ENCODE results near the gene KCTD17.

KCTD17 gene

DNA sequence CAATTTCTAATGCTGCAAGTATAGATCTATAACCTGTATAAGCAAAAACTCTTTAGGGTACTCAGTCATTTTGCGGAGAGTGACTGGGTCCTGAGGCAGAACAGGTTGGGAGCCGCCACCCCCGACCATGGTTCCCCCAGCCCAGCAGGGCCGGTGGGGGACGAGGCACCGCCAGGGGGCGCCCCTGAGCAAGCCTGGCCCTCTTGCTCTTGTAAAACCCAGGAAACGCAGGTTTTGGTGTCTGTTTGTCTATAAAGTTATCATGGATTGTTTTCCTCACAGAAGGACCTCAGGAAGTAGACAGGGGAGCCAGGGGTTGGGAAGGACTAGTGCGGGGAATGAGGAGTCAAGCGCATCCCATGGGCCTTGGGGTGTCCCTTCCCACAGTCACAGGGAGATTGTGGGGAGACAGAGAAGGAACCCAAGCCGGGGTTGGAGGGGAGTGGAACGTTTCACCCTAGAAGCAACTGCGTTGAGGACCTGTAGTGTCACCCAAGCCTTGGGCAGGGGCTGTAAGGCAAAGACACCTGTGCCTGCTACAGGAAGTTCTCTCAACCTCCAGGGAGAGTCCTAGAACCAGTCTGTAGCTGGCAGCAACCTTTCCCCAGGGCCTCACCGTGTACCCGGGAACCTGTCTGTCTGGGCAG lies 26.4 kb downstream of the KCTD17 start:
- peak; percentile 80 to 89 for DNase-seq (ENCODE audit: low read depth in 1 of 2, low spot score in 1 of 2)

DNA sequence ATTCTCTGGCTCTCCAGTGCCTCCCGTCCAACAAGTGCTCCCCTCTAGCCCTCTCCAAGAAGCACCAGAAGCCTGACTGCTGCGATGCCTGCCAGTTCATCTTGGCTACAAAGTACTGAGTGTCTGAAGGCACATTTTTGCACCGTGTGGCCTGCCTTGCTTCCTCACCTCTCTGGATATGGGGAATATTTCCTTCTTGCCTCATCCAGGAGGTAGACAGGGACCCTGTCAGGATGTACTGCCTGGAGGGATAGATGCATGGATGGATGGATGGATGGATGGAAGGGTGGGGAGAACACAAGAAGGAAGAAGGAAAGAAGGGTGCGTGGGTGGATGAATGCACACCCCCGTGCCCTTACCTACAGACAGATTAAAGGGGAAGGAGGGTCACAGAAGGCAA lies 27.6 kb downstream of the KCTD17 start:
- DNase-seq (ENCODE audit: low read depth in 1 of 2, low spot score in 1 of 2), result no peak

DNA sequence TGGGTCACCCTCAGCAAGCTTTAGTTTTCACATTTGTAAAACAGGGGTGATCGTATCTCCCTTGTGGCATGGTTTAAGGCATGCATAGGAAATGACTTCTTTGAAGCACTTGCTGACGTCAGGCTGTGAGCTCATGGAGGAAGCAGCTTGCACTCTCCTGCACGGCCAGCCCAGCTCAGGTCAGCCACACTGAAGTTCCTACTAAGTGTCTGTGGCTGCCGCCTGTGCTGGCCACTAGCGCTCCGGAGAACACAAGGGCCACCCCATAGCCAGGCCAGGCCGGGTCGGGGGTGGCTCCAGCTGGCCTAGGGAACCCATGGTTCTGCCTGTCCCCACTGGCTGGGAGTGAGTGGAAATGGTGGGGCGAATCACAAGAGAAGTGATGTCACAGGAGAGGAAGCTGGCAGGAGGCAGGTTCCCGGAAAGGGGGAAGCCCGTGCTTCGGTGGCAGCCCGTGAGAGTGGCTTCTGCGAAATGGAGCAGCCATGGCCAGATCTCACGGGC lies 28.2 kb downstream of the KCTD17 start:
- DNase-seq (ENCODE audit: low read depth in 1 of 2, low spot score in 1 of 2), result peak; percentile 34 to 51

DNA sequence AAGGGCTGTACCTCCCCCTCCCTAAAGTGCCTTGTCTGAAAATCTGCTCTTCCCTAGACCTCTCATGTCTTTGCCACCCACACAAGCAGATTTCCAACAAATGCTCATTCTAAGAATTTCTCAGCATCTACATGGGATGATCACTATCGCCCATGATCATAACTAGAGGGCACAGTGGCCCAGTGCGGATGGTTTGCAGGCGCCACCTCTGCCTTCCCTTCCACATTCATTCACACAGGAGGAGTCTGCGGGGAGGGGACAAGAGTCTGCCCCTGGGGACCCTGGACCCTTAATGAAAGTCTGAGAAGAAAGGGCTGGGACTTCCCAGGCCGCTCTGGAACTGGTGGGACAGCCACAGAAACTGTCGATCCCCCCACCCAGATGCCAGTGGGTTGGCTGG lies 28.9 kb downstream of the KCTD17 start:
- DNase-seq (ENCODE audit: low read depth in 1 of 2, low spot score in 1 of 2), result no peak

DNA sequence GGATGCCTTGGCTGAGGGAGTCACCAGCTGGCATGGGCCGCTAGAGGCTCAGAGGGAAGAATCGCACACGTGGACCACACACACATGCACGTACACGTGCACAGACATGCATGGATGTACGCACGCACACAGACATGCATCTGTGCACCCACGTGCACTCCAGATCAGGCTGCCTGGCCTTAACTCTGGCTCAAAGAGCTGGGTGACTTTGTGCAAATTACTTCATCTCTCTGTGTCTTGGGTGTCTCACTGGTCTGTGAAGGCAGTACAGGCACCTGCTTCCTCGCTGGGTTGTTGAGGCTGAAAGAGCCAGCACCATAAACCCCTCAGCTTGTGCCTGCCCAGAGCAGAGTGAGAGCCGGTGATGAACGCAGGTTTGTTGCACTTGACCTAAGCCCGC lies 29.3 kb downstream of the KCTD17 start:
- DNase-seq (ENCODE audit: low read depth in 1 of 2, low spot score in 1 of 2), result no peak

DNA sequence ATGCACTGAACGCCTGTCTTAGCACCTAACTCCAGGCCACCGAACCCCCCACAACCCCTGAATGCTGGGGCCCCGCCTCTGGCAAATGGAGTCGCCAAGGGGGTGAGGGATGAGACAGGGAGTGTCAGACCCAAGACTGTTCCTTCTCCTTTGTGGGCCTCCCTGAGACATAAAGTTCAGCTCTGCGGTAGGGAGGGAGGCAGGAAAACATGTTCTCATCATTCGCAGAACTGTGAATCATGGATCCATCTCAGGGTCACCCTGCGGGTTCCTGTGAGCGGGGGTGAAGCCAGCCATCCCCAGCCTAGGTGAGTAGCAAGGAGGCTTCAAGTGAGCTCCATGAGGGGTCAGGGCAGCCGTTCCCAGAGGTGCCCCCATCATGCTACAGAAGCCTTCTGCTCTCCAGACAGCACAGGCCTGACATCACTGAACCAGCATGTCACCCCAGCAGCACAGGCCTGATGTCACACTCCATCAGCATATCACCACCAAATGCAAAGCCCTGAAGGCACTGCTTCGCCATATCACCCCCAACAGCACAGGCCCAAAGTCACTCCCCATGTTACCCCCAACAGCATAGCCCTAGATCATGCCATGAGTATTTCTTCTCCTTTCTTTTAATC lies 30.8 kb downstream of the KCTD17 start:
- DNase-seq (ENCODE audit: low read depth in 1 of 2, low spot score in 1 of 2), result no peak

DNA sequence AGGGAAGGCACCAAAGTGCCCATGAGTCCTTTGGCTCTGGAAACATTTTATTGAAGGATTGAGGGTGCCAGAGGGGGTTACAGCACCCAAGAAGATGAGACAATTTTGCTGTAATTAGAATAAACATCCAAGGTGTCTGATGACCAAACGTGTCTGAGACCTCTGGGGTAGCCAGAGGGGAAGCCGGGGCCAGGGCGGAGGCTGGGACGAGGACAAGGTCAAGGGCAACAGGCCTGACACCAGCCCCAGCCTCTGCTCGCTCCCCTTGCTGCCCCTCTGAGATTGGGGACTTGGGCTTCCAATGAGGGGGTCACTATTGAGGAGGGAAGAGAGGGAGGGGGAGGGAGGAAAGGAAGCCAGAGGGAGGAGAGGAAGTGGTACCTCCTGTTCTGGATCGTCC lies 32.4 kb downstream of the KCTD17 start:
- DNase-seq (ENCODE audit: low read depth in 1 of 2, low spot score in 1 of 2), result no peak

DNA sequence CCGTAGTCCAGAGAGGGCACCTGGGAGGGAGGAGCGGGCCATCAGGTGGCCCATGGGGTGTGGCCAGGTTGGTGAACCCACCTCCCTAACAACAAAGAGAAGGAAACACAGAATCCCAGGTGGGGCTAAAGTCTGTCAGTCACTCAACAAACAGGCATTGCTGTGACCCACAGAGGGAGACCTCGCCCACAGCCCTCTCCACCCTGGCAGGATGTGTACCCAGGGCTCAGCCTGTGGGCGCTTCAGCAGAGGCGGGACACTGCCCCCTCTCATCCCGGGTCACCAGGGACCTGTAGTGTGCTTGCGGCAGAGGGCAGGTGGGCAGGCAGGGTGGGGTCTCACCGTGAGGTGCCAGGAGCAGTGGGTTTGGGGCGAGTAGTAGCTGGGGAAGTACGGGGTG lies 32.8 kb downstream of the KCTD17 start:
- DNase-seq (ENCODE audit: low read depth in 1 of 2, low spot score in 1 of 2), result no peak

DNA sequence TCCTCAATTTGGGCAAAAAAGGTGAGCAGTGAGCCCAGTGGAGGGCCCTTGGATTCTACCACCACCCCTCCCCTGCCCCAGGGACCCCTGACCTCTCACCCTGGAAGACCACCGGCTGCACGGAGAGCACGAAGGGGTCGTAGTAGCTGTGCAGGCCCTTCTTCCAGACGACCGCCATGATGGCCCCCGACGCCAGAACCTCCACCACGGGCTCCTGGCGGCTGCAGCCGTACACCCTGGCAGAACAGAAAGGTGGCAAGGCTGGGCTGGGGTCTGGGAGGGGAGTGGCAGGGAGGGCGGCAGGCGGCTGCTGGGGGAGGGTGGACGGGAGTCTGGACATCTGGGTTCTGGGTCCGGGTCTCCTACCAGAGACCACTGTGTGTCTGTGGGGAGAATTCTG lies 34.6 kb downstream of the KCTD17 start:
- DNase-seq (ENCODE audit: low read depth in 1 of 2, low spot score in 1 of 2), result no peak

DNA sequence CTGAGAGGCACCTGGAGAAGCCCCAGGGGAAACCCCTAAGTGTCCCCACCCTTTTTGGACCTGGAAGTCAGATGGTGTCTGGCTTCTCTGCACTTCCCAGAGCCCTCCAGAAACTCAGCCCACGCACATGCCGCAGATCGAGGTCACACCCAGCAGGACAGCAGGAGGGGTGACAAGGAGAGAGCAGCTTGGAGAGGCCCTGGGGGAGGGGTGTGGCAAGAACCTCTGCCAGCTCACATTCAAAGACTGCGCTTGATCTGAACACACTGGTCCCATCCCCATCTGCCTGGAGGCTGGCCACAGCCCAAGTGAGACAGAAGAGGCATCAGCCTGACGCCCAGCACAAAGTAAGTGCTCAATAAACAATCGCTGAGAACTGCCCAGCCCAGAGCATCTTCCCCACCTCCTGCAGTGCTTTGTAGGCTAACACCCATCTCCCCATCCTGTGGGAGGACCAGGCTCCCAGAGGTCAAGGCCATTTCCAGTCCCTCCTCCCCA lies 36.6 kb downstream of the KCTD17 start:
- DNase-seq (ENCODE audit: low read depth in 1 of 2, low spot score in 1 of 2), result no peak

DNA sequence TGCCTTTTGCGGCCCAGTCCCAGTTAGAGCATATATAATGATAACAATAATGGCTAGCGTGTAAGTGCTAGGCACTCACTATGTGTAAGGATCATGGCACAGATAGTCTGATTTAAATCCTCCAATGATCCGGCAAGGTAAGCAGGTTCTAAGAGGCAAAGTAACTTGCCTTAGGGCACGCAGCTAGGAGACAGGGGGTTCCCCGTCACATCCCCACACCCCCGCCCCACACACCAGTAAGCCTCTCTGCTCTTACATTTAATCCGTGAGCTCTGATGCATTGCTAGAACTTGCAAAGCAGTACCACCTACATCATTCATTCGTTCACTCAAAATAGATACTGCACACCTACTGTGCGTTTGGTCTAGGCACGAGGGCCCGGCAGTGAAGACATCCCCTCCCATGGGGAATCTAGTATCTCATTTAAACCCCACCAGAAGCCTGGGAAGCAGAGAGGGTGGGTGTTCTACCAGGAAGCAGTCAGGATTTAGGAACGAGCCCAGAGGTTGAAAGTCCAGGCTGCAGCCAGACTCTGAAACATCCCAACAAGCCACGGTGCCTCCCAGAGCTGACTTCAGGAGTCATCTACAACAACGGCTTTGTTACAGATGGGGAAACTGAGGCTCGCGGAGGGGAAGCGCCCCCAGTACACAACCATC lies 37.3 kb downstream of the KCTD17 start:
- DNase-seq (ENCODE audit: low read depth in 1 of 2, low spot score in 1 of 2), result no peak

DNA sequence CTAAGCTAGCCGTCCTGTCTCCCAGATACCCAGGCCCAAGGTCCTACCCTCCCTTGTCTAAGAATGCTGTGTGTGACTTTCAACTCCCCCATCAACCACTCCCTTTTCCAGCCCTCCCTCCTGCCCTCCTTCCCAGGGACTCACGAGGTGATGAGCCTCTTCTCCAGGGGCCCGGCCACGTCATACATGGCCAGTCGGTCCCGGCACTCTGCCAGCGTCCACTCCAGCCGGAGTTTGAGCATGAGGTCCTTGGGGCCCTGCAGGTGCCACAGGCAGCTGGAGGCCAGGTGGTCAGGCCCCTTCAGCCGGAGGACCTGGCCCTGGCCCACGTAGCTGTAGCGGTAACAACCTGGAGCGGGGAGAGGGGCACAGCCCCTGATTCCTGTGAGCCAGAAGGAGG lies 37.9 kb downstream of the KCTD17 start:
- DNase-seq (ENCODE audit: low read depth in 1 of 2, low spot score in 1 of 2), result no peak

DNA sequence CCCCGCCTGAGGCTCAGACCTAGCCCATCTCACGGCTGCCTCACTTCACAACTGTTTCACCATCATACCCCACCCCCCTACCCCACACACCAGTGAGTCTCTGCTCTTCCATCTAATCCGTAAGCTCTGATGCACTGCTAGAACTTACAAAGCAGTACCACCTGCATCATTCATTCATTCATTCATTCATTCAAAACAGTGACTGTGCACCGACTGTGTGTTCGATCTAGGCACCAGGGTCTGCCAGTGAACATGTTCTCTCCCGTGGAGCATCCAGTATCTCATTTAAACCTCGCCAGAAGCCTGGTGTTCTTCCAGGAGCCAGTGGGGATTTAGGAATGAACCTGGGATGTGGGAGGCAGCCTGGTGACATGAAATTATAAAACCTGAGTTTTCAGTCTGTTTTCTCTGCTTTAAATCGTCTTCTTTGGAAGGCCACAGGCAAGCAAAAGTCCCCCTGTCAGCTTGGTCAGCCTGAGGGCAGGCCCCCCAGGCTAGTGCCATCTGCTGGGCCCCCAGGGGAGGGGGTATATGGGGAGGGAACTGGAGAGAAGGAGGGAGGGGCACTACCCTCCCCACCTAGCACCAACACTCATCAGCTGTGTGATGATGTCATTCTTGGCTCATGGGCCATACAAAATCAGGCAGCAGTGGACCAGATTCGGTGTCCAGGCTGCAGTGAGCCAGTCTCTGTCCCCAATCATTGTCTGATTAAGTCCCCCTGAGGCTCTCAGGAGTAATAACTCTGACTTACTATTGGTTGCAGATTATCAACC lies 39.6 kb downstream of the KCTD17 start:
- DNase-seq (ENCODE audit: low read depth in 1 of 2, low spot score in 1 of 2), result no peak

DNA sequence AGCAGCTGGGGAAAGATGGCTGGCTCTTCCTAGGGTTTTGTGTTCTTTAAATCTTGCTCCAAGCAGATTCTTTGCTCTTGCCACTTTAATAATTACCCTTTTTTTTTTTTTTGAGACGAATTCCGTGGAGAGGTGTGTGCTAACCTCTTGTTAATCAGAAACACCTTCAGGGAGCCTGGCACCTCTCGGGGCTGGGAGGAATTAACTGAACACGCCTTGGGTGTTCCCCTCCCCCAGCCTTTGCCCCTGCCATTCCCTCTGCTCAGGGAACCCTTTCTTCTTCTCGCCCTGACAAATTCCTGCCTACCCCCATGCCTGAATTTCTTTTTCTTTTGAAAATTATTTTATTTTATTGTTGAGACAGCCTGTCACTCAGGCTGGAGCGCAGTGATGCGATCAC lies 40.5 kb downstream of the KCTD17 start:
- no peak for DNase-seq (ENCODE audit: low read depth in 1 of 2, low spot score in 1 of 2)

DNA sequence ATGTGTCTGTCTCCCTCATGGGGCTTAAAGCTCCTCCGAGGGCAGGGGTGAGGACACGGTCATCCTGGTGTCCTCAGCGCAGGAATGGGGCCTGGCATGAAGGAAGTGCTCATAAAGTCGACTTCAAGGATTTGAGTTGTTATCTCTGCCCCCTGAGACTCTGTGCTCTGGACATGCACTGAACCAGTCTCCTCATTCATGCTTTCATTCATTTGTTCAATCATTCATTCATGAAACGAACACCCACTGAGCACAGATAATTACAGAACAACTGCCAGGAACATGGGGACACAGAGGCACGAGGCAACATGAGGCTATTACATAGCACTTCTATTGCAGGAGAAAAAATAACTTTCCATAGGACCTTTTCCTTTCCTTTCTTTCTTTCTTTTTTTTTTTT lies 41.5 kb downstream of the KCTD17 start:
- DNase-seq (ENCODE audit: low read depth in 1 of 2, low spot score in 1 of 2), result no peak

DNA sequence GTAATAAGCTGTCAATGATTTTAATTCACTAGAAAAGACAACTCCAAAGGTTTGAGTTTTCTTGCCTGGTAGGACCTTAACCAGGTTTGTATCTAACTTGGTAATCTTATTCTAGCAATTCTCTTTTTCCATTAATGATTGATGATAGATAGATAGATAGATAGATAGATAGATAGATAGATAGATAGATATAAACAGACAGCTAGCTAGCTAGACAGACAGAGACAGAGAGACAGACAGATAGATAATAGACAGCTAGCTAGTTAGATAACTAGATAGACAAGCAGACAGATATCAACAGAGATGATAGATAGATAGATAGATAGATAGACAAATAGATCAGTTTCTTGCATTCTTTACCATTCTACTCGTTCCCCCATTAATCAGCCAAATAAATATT lies 42.7 kb downstream of the KCTD17 start:
- DNase-seq (ENCODE audit: low read depth in 1 of 2, low spot score in 1 of 2), result no peak

DNA sequence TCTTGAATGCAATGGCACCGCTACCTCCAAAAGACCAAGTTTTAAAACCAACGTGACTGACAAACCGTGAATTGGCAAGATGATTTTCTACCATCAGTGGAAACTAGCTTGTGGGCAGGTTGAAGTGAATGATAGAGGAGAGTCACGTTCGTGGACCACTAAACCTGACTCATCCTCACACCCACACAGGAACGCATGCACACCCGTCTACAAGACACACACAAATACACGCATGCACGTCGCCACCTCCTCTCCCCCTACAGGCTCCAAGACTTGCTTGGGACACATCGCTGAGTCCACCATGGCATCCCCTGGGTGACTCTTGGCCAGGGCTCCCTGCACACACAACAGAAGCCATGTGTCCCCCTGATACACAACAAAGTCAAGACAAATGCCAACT lies 43.6 kb downstream of the KCTD17 start:
- DNase-seq (ENCODE audit: low read depth in 1 of 2, low spot score in 1 of 2), result peak in 1 of 2 donors; percentile 34

DNA sequence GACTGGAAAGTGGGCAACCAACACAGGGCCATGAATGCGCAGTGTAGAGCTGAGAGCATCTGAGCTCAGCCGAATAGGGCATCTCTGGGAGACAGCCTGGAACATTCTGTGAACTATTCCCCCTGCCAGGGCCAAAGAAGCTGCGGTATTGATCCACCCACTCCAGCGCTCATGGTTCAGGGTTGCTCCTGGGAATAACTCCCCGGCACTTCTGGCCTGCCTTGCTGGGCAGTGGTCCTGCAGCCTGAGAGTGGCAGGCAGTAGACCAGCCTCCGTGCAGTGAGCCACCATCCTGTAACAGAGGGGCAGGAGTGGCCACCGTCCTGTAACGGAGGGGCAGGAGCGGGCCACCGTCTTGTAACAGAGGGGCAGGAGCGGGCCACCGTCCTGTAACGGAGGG lies 45.8 kb downstream of the KCTD17 start:
- no peak for DNase-seq (ENCODE audit: low read depth in 1 of 2, low spot score in 1 of 2)

DNA sequence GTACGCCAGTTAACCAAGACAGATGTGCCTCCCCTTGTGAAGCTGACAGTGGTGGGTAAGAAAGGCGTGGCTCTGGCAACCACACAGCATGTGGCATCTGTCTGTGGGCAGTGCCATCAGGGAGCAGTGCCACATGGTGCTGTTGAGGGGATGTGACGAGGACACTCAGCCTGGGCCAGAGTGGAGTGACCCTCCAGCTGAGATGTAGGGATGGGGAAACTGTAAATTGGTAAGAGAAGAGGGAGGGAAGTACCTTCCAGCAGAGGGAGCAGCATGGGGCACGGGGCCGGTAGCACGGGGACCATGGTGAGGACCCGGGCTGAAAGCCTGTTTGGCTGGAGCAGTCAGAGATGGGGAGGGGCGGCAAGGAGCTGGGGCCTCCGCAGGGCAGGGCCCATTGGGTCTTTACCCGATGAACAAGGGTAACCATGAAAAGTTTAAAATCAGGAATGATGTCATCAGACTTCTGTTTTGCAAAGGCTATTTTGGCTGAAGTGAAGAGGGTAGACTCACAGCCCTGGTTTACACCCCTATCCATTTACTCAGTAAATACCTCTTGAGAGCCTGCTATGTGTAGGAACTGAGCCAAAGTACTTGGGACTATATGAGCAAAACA lies 47.5 kb downstream of the KCTD17 start:
- DNase-seq (ENCODE audit: low read depth in 1 of 2, low spot score in 1 of 2), result no peak

DNA sequence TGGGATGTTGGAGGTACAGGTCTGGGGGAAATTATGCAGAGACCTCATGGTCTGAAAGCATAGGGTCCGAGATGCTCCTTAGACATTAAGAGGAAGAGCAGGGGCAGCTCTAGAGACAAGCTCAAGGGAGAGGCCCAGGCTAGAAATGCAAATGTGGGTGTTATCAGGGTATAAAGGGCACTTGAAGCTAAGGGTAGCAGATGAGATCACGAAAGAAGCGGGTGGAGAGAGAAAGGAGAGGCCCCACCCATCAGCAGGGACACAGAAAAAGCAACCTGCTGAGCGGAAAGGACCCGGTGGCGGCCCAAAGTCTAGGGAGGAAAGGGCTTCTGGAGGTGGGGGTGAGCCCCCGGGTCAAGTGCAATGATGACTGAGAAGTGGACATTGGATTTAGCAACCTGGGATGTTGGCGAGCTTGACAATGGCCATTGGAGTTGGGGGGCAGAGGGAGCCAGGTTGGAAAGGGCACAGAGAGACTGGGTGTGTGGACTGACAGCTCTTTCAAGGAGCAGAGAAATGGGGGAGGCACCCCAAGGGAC lies 49.1 kb downstream of the KCTD17 start:
- DNase-seq (ENCODE audit: low read depth in 1 of 2, low spot score in 1 of 2), result no peak
